CD4-positive, CD25-positive, alpha-beta regulatory T cell (primary cell): ENCODE results near the gene TPT1. TPM values are rescaled to one million over a fixed set of nuclear protein-coding genes. Genes with fewer than 3 reads are reported as not detected.

ENCODE experiments used
- ATAC-seq, 2 donors: fragments of 150-1000 bp; cut with Tn5 transposase; one replicate each; pipeline ENCODE4 v1.10.0; 2021; ENCODE audit warnings: low read depth in 2 of 2, moderate number of reproducible peaks in 2 of 2, moderate library complexity in 1 of 2
- DNase-seq, 3 donors: peaks; one replicate each; pipeline versions ENCODE4 v3.0.0 to v3.0.0-alpha.2; 2012 to 2022; ENCODE audit warnings: mixed read lengths in 1 of 3
- H3K27ac ChIP-seq: one replicate; pipeline ENCODE4 v1.7.0; 2013; ENCODE audit warnings: mild to moderate bottlenecking, low read length; ENCODE audit not compliant: insufficient read depth, poor library complexity, severe bottlenecking
- H3K27me3 ChIP-seq: one replicate; pipeline ENCODE4 v1.7.0; 2013; ENCODE audit warnings: low read length; ENCODE audit not compliant: control insufficient read depth, insufficient read depth
- H3K36me3 ChIP-seq: one replicate; pipeline ENCODE4 v1.7.0; 2013; ENCODE audit warnings: mild to moderate bottlenecking, low read length, moderate library complexity; ENCODE audit not compliant: control insufficient read depth, insufficient read depth
- H3K4me1 ChIP-seq: 2 replicates; pipeline ENCODE4 v1.7.0; 2013; ENCODE audit warnings: mild to moderate bottlenecking, low read length; ENCODE audit not compliant: insufficient read depth, control insufficient read depth, poor library complexity, severe bottlenecking
- H3K4me3 ChIP-seq: one replicate; pipeline ENCODE4 v1.7.0; 2013; ENCODE audit warnings: low read depth, mild to moderate bottlenecking, low read length, moderate library complexity
- H3K9me3 ChIP-seq, 2 experiments: 1 replicate in 1 of 2; 2 replicates in 1 of 2; pipeline ENCODE4 v1.7.0; 2013; ENCODE audit warnings: low read length in 2 of 2, mild to moderate bottlenecking in 1 of 2, moderate library complexity in 1 of 2; ENCODE audit not compliant: control insufficient read depth in 2 of 2
- H3K27ac Mint-ChIP-seq, 3 donors: one replicate each; pipeline ENCODE4 v1.8.0; 2020 to 2022; ENCODE audit warnings: mild to moderate bottlenecking in 3 of 3, mixed read lengths in 3 of 3, moderate library complexity in 2 of 3
- H3K27me3 Mint-ChIP-seq: one replicate; pipeline ENCODE4 v1.8.0; 2022; ENCODE audit warnings: mild to moderate bottlenecking, mixed read lengths
- H3K36me3 Mint-ChIP-seq: one replicate; pipeline ENCODE4 v1.8.0; 2020; ENCODE audit warnings: mixed read lengths
- H3K4me1 Mint-ChIP-seq, 4 donors: one replicate each; pipeline ENCODE4 v1.8.0; 2020 to 2022; ENCODE audit warnings: mixed read lengths in 4 of 4, mild to moderate bottlenecking in 1 of 4
- H3K4me3 Mint-ChIP-seq, 4 donors: one replicate each; pipeline ENCODE4 v1.8.0; 2020 to 2022; ENCODE audit warnings: mild to moderate bottlenecking in 4 of 4, mixed read lengths in 4 of 4, moderate library complexity in 3 of 4
- H3K9me3 Mint-ChIP-seq, 7 donors: one replicate each; pipeline ENCODE4 v1.8.0; 2020 to 2022; ENCODE audit warnings: mixed read lengths in 7 of 7, mild to moderate bottlenecking in 3 of 7, moderate library complexity in 2 of 7
- polyA plus RNA-seq, 4 donors: library from polyadenylated mRNA; unstranded; fragments of 300-500 nt; fragmentation: Illumina TruSeq; gene quantifications; one replicate each; pipeline ENCODE4 v1.2.3, GENCODE V29; 2021
- total RNA-seq: library from RNA; stranded (reverse); gene quantifications from one replicate; pipeline ENCODE4 v1.2.3, GENCODE V29; 2022

The TPT1 gene
- total and polyA plus RNA-seq, 5 donors from 2014 or later: 2,708 to 5,591 (median 4,071) TPM

GRCh38 chr13:45333251-45333976 lies 7.6 kb downstream of the TPT1 start:
- DNase-seq (no peak), ATAC-seq (no peak)
- Histone ChIP-seq H3K9me3 (no peaks in the 10 kb centered on the region), H3K4me3 (peak overlapping the region; percentile 6), H3K27ac (peak overlapping the region; percentile 67), H3K27me3 (no peaks in the 10 kb centered on the region), H3K36me3 (peaks cover 32% of the 10 kb centered on the region), H3K4me1 (peaks cover 67% of the 10 kb centered on the region)
- Mint-ChIP-seq H3K36me3 (peaks cover 24% of the 10 kb centered on the region), H3K27ac (peak overlapping the region; percentile 63 to 87 (median 86)), H3K4me3 (peak overlapping the region; percentile 34 to 68 (median 54)), H3K27me3 (no peaks in the 10 kb centered on the region), H3K9me3 (no peaks in the 10 kb centered on the region), H3K4me1 (peaks cover 32 to 94% (median 75%) of the 10 kb centered on the region in 4 donors)

- no peaks in the 10 kb centered on the region for H3K9me3 ChIP-seq
- Mint-ChIP-seq H3K36me3 (peaks cover 22% of the 10 kb centered on the region), H3K9me3 (no peaks in the 10 kb centered on the region), H3K4me3 (peak overlapping the region in 2 of 4 donors; percentile 29 to 58), H3K4me1 (peaks cover 32 to 92% (median 73%) of the 10 kb centered on the region in 4 donors), H3K27me3 (no peaks in the 10 kb centered on the region), H3K27ac (peak overlapping the region; percentile 38 to 87 (median 84))
- H3K4me1 ChIP-seq: peaks cover 61% of the 10 kb centered on the region
- no peak overlapping the region for H3K4me3 ChIP-seq
- ATAC-seq: no peak
- H3K27me3 ChIP-seq: no peaks in the 10 kb centered on the region
- peaks cover 26% of the 10 kb centered on the region for H3K36me3 ChIP-seq
- peak overlapping the region; percentile 67 for H3K27ac ChIP-seq
- DNase-seq: no peak
These were observed 8.2 kb downstream of the TPT1 start for GRCh38 chr13:45332831-45333219.

DNA sequence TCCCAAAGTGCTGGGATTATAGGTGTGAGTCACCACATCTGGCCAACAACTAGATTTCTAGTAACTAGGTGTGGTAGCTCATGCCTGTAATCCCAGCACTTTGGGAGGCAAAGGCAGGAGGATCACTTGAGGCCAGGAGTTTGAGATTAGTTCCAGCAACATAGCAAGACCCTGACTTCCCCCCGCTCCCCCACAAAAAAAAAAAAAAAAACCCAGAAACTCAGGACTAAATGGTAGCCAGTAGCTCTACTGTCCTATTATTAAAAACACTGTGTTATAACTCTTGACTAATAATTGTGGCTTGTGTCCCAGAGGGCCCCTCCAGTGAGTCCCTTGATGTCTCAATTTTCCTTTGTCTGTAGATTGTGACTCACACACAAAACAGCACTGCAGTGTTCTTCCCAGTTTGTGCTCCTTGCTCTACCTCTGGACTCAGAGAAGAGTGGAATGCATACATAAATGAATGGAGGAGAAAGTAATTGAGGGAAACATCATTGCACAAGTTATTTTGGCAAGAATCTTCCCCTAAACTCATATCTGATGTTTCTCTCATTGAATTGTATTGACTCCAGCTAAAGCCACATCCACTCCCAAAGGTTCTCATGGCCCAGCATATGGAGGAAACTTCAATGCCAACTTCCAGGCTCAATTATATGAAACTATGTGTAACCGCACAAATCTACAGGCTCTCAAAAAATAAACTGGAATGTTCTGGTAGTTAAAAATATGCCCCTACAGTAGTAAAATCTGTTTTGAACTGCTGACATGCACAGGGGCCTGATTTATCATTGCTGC lies 8.8 kb downstream of the TPT1 start:
- Histone ChIP-seq H3K4me3 (no peak overlapping the region), H3K4me1 (peaks cover 63% of the 10 kb centered on the region), H3K27me3 (no peaks in the 10 kb centered on the region), H3K36me3 (peaks cover 20% of the 10 kb centered on the region), H3K27ac (peak overlapping the region; percentile 43), H3K9me3 (no peaks in the 10 kb centered on the region)
- Mint-ChIP-seq H3K4me1 (peaks cover 38 to 92% (median 75%) of the 10 kb centered on the region in 4 donors), H3K9me3 (no peaks in the 10 kb centered on the region), H3K36me3 (peaks cover 20% of the 10 kb centered on the region), H3K4me3 (peak overlapping the region in 1 of 4 donors; percentile 29), H3K27ac (peak overlapping the region; percentile 38 to 87 (median 84)), H3K27me3 (no peaks in the 10 kb centered on the region)
- no peak for ATAC-seq
- no peak for DNase-seq

GRCh38 chr13:45331692-45332035 lies 9.3 kb downstream of the TPT1 start:
- H3K27me3 Mint-ChIP-seq: no peaks in the 10 kb centered on the region
- DNase-seq: no peak
- no peak for ATAC-seq
- H3K4me3 ChIP-seq: no peak overlapping the region
- no peaks in the 10 kb centered on the region for H3K9me3 ChIP-seq
- H3K4me1 Mint-ChIP-seq: peaks cover 37 to 91% (median 73%) of the 10 kb centered on the region in 4 donors
- peaks cover 61% of the 10 kb centered on the region for H3K4me1 ChIP-seq
- peaks cover 15% of the 10 kb centered on the region for H3K36me3 ChIP-seq
- H3K27me3 ChIP-seq: no peaks in the 10 kb centered on the region
- H3K4me3 Mint-ChIP-seq: peak overlapping the region in 1 of 4 donors; percentile 15
- H3K36me3 Mint-ChIP-seq: peaks cover 14% of the 10 kb centered on the region
- H3K9me3 Mint-ChIP-seq: no peaks in the 10 kb centered on the region
- H3K27ac ChIP-seq: no peak overlapping the region
- H3K27ac Mint-ChIP-seq: peak overlapping the region; percentile 79 to 81 (median 80)

- no peaks in the 10 kb centered on the region for H3K27me3 Mint-ChIP-seq
- H3K27ac Mint-ChIP-seq: peak overlapping the region; percentile 79 to 81 (median 80)
- Histone ChIP-seq H3K4me3 (no peak overlapping the region), H3K27me3 (no peaks in the 10 kb centered on the region), H3K36me3 (peaks cover 10% of the 10 kb centered on the region), H3K27ac (no peak overlapping the region), H3K9me3 (no peaks in the 10 kb centered on the region), H3K4me1 (peaks cover 56% of the 10 kb centered on the region)
- peaks cover 9% of the 10 kb centered on the region for H3K36me3 Mint-ChIP-seq
- peak overlapping the region in 1 of 4 donors; percentile 15 for H3K4me3 Mint-ChIP-seq
- no peak for DNase-seq
- no peak for ATAC-seq
- H3K9me3 Mint-ChIP-seq: no peaks in the 10 kb centered on the region
- H3K4me1 Mint-ChIP-seq: peaks cover 33 to 86% (median 68%) of the 10 kb centered on the region in 4 donors
These were observed 9.8 kb downstream of the TPT1 start for GRCh38 chr13:45331123-45331619.

- Mint-ChIP-seq H3K9me3 (no peaks in the 10 kb centered on the region), H3K36me3 (no peaks in the 10 kb centered on the region), H3K4me1 (peaks cover 15 to 64% (median 48%) of the 10 kb centered on the region in 4 donors), H3K27me3 (no peaks in the 10 kb centered on the region), H3K27ac (peak overlapping the region in 1 of 3 donors; percentile 76), H3K4me3 (peak overlapping the region in 1 of 4 donors; percentile 62)
- Histone ChIP-seq H3K4me1 (peaks cover 32% of the 10 kb centered on the region), H3K27me3 (no peaks in the 10 kb centered on the region), H3K4me3 (no peak overlapping the region), H3K9me3 (no peaks in the 10 kb centered on the region), H3K27ac (no peak overlapping the region), H3K36me3 (no peaks in the 10 kb centered on the region)
- DNase-seq (no peak), ATAC-seq (no peak)
These were observed 12.3 kb downstream of the TPT1 start for GRCh38 chr13:45328661-45329111.

GRCh38 chr13:45327253-45327955 lies 13.6 kb downstream of the TPT1 start:
- H3K4me1 Mint-ChIP-seq: peaks cover 15 to 51% (median 36%) of the 10 kb centered on the region in 4 donors
- no peaks in the 10 kb centered on the region for H3K9me3 ChIP-seq
- no peak for DNase-seq
- no peaks in the 10 kb centered on the region for H3K27me3 ChIP-seq
- H3K27me3 Mint-ChIP-seq: no peaks in the 10 kb centered on the region
- no peaks in the 10 kb centered on the region for H3K36me3 ChIP-seq
- H3K4me3 Mint-ChIP-seq: peak overlapping the region; percentile 18 to 68 (median 50)
- H3K27ac ChIP-seq: no peak overlapping the region
- no peaks in the 10 kb centered on the region for H3K9me3 Mint-ChIP-seq
- peaks cover 20% of the 10 kb centered on the region for H3K4me1 ChIP-seq
- no peak overlapping the region for H3K4me3 ChIP-seq
- no peaks in the 10 kb centered on the region for H3K36me3 Mint-ChIP-seq
- ATAC-seq: peak; percentile 33 to 41
- peak overlapping the region; percentile 83 to 89 (median 87) for H3K27ac Mint-ChIP-seq
